ENCODE data around the gene NOP16.

NOP16 gene

GRCh38 chr5:176342766-176343458 lies 45.5 kb downstream of the NOP16 start:
- DNase-seq: no peak
- TF ChIP-seq GATA1 (IDR thresholded peaks at IDR 0.05; ENCODE audit: low read depth, low read length) (no peak), POLR2A (IDR thresholded peaks at IDR 0.05; ENCODE audit: low read length) (no peak)

DNA sequence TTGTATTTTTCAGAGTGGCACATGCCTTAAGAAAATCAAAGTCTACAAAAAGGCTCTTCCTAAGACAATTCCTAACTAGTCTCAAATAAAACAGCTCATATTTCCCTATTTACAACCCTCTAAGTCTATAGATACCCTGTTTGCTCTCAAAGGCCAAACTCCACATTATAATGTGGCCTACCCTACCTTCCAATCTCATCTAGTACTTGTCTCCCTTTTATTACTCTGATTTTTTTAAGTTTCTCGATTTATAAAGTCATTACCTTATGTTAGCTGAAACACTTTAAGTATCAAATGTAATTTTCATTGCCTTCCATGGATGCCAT lies 46.3 kb downstream of the NOP16 start:
- TF ChIP-seq GATA1 (IDR thresholded peaks at IDR 0.05; ENCODE audit: low read depth, low read length): no peak
- no peak for TF ChIP-seq POLR2A (IDR thresholded peaks at IDR 0.05; ENCODE audit: low read length)
- no peak for DNase-seq

- TF ChIP-seq POLR2A (IDR thresholded peaks at IDR 0.05; ENCODE audit: low read length) (no peak), GATA1 (IDR thresholded peaks at IDR 0.05; ENCODE audit: low read depth, low read length) (no peak)
- DNase-seq: peak; percentile 71 to 90
Measured at GRCh38 chr5:176341325-176342157, 46.9 kb downstream of the NOP16 start.

DNA sequence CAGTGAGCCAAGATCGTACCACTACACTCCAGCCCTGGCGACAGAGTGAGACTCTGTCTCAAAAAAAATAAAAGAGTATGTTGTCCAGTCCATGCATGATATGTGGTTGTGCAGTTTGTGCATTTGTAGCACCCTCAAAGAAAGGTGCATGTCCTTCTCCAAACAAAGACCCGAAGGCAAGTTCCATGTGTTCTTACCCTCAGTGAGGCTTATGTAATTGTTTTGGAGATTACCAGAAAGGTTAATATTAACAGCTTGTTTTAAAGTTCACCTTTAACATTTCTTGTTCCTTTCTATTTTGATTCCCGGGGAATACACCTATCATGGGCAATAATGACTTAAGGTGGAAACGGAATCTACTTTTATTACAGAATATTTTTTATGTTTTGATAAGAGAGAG lies 49.1 kb downstream of the NOP16 start:
- TF ChIP-seq POLR2A (IDR thresholded peaks at IDR 0.05; ENCODE audit: low read length) (no peak), GATA1 (IDR thresholded peaks at IDR 0.05; ENCODE audit: low read depth, low read length) (no peak)
- no peak for DNase-seq

DNA sequence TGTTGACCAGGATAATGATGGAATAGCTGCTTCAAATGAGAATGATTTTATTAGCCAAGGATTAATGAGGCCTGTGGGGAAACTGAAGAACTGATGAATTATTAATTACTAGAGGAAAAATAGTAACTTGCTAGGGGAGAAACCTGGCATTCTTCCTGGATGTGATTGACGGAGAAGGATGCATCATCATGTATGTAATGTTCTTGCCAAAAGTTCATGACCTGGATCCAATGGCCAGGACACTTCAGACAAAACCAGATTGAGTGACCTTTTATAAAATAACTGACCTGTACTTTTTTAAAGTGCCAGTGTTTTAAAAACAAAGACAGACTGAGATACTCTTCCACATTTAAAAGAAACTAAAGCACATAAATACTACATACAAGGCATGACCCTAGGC lies 50.5 kb downstream of the NOP16 start:
- no peak for TF ChIP-seq GATA1 (IDR thresholded peaks at IDR 0.05; ENCODE audit: low read depth, low read length)
- TF ChIP-seq POLR2A (IDR thresholded peaks at IDR 0.05; ENCODE audit: low read length): no peak

DNA sequence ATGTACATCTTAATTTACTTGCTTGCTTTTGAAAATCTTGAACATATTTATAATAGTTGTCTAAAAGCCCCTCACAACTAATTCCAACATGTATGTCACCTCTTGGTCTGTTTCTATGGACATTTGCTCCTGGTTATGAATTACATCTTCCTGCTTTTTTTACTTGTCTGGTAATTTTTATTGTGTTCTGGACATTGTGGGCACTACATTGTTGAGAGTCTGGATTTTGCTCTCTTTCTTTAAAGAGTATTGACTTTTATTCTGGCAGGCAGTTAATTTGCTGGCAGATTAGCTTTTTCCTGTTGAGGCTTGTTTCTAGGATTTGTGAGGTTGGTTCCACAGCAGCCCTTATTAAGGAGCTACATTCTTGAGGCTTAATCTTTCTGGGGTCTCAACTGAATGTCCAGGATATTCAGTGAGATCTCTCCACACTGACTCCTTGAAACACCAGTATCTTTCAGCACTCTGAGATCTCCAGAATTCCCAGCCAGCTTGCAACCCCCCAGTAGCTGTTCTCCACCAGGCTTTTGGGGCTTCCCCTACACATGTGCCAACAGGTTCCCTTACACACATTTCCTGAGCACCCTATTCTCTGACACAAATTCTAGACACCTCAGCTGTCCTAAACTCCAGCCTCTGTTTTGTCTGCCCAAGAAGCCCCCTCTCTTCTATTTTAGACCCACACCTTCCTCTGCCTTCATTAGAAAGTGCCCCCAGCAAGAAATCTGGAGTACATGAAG lies 54.2 kb downstream of the NOP16 start:
- DNase-seq: no peak
- TF ChIP-seq GATA1 (IDR thresholded peaks at IDR 0.05; ENCODE audit: low read depth, low read length): no peak

More for the DNA sequence above, 50.5 kb downstream of the NOP16 start:
- no peak for DNase-seq
